Kidney epithelial cell (primary cell): Measurements from ENCODE around the gene SRGAP3. TPM values are rescaled to one million over a fixed set of nuclear protein-coding genes. Genes with fewer than 3 reads are reported as not detected.

Experiments used
- DNase-seq: peaks from one replicate; pipeline ENCODE4 v3.0.0-alpha.2; 2010; ENCODE audit warnings: low read depth
- H3K27me3 ChIP-seq: 2 replicates; pipeline ENCODE4 v1.6.0; 2011; ENCODE audit warnings: low read length; ENCODE audit not compliant: control insufficient read depth, insufficient read depth
- H3K36me3 ChIP-seq: 2 replicates; pipeline ENCODE4 v1.5.1; 2011; ENCODE audit warnings: low read length; ENCODE audit not compliant: control insufficient read depth, insufficient read depth
- H3K4me3 ChIP-seq: 2 replicates; pipeline ENCODE4 v1.5.1; 2011; ENCODE audit warnings: low read depth, mild to moderate bottlenecking, control low read depth, low read length
- total RNA-seq: library from RNA; depleted of rRNA; stranded (reverse); fragments of >200 nt; gene quantifications from 2 replicates; pipeline ENCODE4 v1.2.3, GENCODE V29; 2015
- TF ChIP-seq, protein P1 (sequence below): IDR thresholded peaks from 2 replicates; pipeline ENCODE4 v1.5.1; 2011; ENCODE audit warnings: mild to moderate bottlenecking, moderate library complexity, low read length, control low read depth, inconsistent platforms; ENCODE audit not compliant: insufficient read depth, poor library complexity, severe bottlenecking

Gene SRGAP3
- total RNA-seq, 1 donor from 2014 or later, result 4.9 TPM

DNA sequence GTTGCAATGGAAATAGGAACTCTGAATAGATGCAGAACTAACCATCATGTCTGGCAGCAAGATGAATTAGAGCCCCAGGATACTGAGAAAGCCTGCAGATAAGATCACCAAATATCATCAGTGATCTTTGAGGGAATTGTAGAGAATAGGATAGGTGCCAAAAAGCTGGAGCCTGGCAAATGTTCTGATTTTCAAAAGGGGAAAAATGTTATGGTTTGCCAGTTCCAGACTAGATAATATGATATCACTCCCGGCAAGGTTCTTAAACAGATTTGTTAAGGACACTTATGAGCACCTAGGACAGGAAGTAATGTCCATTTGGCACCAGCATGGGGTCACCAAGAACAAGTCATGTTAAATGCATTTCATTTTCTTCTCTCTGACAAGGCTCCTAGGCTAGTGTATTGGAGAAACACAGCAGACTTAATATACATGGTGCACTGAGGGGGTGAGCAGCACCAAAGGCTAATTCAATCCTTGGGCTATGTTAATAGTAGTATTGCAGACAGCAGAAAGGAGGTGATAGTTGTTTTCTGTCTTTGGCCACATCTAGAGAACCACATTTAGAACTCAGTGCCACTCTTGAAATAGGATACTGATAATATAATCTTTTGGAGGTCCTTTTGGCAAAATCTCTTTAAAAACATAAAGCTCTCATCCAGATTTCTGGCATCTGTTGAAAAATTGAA is 4.8 kb downstream of the SRGAP3 start:
- no peak for DNase-seq
- H3K4me3 ChIP-seq, result no peak overlapping the region
- no peaks in the 10 kb centered on the region for H3K36me3 ChIP-seq
- peaks cover 5% of the 10 kb centered on the region for H3K27me3 ChIP-seq
- TF ChIP-seq, protein P1, sequence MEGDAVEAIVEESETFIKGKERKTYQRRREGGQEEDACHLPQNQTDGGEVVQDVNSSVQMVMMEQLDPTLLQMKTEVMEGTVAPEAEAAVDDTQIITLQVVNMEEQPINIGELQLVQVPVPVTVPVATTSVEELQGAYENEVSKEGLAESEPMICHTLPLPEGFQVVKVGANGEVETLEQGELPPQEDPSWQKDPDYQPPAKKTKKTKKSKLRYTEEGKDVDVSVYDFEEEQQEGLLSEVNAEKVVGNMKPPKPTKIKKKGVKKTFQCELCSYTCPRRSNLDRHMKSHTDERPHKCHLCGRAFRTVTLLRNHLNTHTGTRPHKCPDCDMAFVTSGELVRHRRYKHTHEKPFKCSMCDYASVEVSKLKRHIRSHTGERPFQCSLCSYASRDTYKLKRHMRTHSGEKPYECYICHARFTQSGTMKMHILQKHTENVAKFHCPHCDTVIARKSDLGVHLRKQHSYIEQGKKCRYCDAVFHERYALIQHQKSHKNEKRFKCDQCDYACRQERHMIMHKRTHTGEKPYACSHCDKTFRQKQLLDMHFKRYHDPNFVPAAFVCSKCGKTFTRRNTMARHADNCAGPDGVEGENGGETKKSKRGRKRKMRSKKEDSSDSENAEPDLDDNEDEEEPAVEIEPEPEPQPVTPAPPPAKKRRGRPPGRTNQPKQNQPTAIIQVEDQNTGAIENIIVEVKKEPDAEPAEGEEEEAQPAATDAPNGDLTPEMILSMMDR, result no peak

DNA sequence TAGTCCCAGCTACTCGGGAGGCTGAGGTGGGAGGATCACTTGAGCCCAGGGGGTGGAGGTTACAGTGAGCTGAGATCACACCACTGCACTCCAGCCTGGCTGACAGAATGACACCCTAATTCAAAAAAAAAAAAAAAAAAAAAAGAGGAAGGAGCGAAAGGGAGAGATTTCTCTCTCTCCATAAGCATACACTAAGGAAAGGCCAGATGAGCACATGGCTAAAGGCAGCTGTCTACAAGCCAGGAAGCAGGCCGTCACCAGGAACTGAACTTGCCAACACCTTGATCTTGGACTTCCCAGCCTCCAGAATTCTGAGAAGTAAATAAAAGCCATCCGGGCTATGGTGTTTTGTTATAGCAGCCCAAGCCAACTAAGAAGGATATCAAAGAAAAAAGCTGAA is 7.5 kb downstream of the SRGAP3 start:
- TF ChIP-seq, protein P1, result no peak
- no peak for DNase-seq
- Histone ChIP-seq H3K4me3 (no peak overlapping the region), H3K27me3 (no peaks in the 10 kb centered on the region), H3K36me3 (no peaks in the 10 kb centered on the region)

DNA sequence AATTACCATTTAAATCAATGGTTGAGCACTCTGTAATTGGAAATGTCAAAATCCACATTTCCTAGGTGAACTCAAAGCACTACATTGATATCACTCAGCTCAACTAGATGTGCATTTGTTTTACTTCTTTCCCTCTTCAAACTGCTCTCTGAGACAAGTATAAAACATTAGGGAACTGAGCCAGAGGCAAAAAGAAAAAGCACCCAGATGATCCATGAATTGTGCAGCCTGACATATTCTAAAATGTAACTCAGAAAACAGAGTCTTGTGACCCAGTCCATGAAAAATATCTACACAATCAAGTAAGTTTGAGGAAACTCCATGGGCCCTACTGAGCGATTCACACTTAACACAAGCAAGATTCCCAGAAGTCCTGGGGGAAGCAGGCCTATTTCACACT is 9.8 kb downstream of the SRGAP3 start:
- Histone ChIP-seq H3K4me3 (no peak overlapping the region), H3K36me3 (no peaks in the 10 kb centered on the region), H3K27me3 (no peaks in the 10 kb centered on the region)
- DNase-seq, result no peak
- TF ChIP-seq, protein P1, result no peak

DNA sequence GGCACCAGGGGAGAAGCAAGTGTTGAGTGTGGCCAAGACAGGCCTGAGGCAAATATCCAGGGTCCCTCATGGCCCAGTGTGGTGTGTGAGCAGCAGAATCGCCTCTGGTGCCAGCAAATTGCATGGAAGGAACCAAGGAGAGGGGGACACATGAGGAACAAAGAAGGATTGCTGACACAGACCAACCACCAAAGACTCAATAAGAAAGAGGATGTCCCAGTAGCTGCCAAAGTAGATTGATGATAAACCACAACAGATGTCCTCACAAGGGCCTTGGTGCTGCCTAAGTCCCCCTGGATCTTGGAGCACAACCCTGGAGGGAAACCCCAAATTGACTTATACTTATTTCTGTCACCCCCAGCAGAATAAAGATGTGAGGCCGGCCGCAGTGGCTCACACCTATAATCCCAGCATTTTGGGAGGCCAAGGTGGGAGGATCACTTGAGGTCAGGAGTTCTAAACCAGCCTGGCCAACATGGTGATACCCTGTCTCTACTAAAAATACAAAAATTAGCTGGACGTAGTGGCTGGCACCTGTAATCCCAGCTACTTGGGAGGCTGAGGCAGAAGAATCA is 10.6 kb downstream of the SRGAP3 start:
- H3K27me3 ChIP-seq, result no peaks in the 10 kb centered on the region
- TF ChIP-seq, protein P1, result no peak
- no peak overlapping the region for H3K4me3 ChIP-seq
- DNase-seq, result no peak
- no peaks in the 10 kb centered on the region for H3K36me3 ChIP-seq

DNA sequence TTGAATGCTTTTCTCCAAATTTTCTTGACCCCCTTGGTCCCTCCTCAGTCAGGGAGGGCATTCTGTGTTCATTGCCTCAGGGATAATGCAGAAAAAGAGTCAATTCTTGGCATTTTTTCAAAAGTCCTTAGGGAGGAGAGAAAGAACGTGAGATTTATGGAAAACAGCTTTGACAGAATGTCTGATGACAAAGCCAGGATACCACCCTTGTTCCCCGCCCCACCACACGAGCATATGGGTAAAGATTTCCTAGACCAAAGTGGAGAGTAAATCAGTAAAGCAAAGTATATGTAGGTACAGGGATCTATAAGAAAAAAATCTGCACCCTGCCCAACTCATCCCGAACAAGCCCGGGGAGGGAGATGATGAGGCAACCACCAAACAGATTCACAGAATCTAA is 11.2 kb downstream of the SRGAP3 start:
- no peaks in the 10 kb centered on the region for H3K36me3 ChIP-seq
- no peak for DNase-seq
- H3K4me3 ChIP-seq, result no peak overlapping the region
- H3K27me3 ChIP-seq, result no peaks in the 10 kb centered on the region
- TF ChIP-seq, protein P1, result no peak
